GM21528 (cell line): ENCODE results near the gene TRMT6.

ENCODE experiments used
- ATAC-seq: cut with Tn5 transposase; IDR thresholded peaks from one replicate; pipeline ENCODE4 v1.9.1; 2021; ENCODE audit warnings: mild to moderate bottlenecking, moderate library complexity; ENCODE audit not compliant: unreplicated experiment, low FRiP score

Gene TRMT6, protein sequence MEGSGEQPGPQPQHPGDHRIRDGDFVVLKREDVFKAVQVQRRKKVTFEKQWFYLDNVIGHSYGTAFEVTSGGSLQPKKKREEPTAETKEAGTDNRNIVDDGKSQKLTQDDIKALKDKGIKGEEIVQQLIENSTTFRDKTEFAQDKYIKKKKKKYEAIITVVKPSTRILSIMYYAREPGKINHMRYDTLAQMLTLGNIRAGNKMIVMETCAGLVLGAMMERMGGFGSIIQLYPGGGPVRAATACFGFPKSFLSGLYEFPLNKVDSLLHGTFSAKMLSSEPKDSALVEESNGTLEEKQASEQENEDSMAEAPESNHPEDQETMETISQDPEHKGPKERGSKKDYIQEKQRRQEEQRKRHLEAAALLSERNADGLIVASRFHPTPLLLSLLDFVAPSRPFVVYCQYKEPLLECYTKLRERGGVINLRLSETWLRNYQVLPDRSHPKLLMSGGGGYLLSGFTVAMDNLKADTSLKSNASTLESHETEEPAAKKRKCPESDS

DNA sequence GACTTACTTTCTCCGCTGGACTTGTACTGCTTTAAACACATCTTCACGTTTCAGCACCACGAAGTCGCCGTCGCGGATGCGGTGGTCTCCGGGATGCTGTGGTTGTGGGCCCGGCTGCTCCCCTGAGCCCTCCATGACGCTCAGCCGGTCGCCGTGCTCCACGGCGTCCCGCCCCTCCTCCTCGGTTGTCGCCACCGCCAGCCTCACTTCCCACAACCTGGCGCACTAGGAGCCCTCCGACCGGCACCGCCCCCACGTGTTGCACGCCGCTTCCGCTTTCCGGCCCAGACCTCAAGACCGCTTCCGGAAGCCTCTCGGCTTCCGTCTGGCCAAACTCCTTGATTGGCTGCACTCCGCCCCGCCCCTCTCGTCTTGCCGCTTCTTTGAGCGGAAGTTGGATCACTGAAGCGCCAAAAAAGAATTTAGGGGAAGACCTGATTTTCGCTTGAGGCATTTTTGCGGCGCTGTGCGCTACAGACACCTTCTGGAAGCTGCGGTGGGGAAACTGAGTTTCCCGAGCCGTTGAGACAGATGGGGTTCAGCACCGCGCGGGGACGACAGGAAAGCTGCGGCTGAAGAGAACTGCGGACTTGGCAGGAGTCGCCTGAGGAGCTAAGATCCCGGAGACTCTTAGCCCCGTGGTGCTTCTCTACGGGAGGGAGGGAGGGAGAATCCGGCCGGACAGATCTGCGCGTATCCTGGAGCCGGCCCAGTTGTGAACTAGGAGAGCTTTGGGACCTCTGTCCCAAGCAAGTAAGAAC is at the start of gene TRMT6, which contains the start of gene MCM8:
Gene TRMT6 (minus strand): TSS at position 263 of the 761 bp plus-strand sequence. CDS start 128 bp downstream, at position 135.
Gene MCM8 (plus strand): TSS at position 382 of the 761 bp plus-strand sequence. CDS start 1,364 bp downstream, outside the sequence.
- peak; percentile 98 for ATAC-seq

DNA sequence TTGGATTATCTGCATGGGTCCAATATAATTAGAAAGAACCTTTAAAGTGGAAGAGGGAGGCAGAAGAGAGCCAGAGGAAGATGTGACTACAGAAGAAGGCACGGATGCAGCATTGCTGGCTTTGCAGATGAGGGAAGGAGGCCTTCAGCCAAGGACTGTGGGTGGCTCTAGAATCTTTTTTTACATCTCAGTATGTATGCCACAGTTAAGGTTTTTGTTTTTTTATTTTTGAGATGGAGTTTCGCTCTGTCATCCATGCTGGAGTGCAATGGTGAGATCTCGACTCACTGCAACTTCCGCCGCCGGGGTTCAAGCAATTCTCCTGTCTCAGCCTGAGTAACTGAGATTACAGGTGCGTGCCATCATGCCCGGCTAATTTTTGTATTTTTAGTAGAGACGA is 49.5 kb upstream of the TRMT6 start:
- no peak for ATAC-seq

DNA sequence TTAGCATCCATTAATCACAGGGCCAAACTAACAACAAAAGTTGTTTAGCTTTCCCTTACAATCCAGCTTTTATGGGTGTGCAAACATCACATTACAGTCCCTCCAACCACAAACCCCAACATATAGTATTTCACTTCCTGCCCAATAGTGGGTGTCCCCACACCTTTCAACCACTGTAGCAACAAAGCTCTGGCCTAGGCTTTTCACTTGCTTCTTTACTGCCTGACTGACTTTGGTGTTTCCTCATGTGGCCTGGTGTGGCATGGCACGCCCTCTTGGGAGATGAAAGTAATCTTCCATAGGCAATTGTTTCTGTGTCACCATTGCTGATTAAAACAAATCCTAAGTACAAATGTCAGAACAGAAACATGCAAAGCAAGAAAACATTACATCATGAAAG is 46.4 kb upstream of the TRMT6 start:
- peak; percentile 91 for ATAC-seq

DNA sequence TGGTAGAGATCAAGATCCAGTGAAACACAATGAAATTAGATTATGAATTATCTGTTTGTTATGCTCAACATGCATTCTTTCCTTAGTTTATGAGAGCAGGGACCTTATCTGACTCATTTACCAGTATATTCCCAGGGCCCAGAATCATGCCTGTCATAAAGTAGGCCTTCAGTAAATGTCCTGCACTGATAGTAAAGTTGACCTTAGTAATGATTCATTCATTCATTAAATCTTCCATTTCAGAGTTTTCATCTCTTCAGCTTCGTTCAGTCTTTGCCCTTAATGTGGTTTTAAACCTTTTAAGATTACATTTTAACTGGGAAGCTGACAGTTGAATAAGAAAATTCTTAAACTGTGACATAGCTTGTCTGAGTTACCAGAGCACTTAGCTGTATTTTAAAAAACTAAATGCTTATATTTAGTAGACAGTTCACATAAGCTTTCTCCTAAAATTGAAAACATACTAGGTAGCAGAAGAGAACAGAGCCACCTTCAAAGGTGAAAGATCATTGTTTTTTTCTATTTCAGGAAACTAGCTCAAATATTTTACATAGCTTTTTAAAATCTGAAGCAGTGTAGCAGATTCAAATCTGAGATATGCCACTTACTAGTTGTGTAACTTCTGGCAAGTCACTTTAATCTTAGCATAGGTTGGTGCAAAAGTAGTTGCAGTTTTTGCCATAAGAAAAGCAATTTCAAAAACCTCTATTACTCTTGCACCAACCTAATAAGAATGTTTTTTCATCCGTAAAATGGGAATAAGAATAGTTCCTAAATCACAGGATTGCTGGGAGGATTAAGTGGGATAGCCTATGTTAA is 41.5 kb upstream of the TRMT6 start:
- no peak for ATAC-seq

DNA sequence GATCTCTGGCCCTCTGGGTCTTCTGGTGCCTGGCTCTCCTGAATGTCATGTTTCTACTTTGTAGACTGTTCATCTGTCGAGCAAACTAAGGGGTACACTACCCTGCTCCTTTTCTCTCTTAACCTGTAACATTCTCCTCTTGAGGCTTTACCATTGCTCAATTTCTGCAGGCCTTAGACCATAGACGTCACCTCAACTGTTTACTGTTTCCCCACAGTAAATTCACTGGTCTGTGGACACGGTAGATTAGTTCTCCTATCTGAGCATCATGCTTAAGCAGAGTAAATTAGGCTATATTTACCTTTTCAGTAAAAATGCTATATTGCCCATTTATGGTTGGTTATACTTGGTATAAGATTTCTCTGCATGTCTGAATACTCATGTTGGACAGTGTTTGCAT is 40.6 kb upstream of the TRMT6 start:
- ATAC-seq, result no peak

DNA sequence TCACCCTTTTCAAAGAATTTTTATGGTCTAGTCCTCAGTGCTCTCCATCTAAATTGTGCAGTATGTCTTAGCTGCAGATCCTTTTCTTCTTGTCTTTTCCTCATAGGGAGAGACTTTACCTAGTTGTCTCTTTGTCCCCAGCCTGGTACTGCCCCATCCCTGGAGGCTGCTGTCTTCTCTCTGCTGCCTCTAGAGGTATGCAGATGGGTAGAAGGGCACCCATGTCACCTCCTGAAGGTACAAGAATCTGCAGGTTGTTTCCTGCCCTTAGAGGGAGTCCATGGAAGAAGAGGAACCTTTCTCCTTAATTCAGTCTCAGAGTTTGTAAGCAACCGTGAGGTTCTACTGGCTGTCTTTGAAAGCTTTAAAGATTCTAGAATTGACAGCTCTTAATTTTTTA is 39.2 kb upstream of the TRMT6 start:
- ATAC-seq, result no peak

DNA sequence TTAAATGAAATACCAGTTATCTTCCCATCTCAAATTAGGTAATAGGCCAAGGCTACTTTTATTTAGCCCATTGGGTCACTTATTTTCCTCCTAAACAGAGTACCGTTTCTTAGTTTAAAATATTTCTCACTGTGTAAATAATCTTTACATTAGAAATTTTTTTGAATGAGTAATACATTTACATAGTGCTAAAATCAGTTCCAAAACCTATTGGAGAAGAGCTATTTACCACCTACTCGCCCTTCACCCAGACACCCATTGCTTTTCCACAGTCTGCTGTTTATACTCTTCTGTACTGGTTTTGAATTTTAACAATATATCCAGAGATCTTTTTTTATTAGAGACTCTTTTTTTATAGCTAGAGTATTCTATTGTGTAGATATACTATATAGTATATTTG is 37.0 kb upstream of the TRMT6 start:
- no peak for ATAC-seq

DNA sequence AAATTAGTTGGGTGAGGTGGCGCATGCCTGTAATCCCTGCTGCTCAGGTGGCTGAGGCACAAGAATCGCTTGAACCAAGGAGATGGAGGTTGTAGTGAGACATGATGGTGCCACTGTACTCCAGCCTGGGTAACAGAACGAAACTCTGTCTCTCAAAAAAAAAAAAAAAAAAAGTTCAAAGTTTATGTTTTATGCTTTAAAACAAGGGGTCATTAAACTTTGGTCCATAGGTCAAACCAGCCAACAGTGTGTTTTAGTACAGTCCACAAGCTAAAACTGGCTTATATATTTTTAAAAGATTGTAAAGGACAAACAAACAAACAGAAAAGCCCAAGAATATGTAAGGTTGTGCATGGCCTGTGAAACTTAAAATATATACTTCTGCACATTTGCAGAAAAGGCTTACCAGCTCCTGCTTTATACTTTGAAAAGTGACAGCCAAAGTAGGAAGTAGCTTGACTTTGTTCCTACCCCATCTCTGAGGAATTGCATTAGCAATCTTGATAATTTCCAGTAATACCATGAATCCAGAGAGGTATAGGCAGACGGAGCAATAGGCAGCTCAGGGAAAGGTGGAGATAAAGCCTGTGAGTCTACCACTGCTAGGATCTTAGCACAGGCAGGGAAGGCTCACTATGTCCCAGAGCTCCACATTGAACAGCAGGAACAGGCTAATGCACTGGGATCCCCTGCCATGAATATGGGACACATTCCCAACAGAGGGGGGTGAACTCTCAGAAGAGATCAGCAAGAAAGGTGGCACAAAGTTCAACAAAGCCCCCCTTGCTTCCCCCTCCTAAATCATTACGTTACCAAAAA is 30.6 kb upstream of the TRMT6 start:
- no peak for ATAC-seq

DNA sequence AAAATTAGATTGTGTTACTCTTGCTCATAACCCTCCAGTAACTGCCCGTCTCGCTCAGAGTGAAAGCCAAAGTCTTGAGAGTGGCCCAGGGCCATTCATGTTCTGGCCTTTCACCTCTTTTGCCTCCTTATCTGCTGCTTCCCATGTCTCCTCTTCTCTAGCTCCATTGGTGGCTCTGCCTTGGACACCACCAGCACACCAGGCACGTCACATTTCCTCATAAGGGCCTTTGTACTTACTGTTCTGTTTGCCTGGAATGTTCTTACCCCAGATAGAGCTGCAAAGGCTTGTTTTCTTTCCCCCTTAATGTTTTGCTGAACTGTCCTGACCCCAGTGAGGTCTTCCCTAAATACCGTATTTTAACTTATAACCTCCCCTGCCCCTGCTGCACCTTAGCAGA is 29.5 kb upstream of the TRMT6 start:
- ATAC-seq, result no peak

DNA sequence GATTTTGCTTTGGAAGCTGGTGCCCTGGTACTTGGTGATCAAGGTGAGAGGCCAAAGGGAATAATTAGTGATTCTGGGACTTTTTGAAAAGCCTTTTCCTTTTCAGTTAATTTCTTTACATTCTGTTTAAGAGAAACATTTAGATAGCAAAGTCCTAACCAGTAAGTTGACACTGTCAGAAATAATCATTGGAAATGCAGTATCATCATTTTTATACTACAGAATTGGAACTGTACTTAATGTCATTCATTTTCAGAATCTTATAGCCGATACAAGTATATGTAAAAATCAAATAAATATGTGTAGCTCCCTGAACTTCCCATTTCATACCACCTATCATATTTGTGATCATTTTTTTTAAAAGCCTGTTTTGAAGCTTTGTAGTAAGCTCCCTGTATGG is 27.6 kb upstream of the TRMT6 start:
- ATAC-seq, result no peak

DNA sequence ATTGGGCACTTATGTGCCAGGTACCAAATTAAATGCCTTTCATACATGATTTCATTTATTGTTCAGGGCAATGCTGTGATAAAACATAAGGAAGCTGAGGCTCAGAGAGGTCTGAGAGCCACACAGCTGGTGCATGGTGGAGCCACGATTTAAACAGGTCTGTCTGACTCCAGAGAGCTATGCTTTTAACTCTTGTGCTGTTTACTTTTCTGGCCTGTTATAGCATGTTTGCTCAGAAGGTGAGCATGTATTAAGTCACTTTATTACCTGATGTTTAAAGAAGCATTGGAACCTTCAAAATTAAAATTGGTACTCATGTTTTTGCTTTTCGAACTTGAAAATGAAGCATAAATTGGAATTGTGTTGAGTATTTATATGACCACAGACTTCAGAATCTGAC is 26.9 kb upstream of the TRMT6 start:
- ATAC-seq, result no peak

DNA sequence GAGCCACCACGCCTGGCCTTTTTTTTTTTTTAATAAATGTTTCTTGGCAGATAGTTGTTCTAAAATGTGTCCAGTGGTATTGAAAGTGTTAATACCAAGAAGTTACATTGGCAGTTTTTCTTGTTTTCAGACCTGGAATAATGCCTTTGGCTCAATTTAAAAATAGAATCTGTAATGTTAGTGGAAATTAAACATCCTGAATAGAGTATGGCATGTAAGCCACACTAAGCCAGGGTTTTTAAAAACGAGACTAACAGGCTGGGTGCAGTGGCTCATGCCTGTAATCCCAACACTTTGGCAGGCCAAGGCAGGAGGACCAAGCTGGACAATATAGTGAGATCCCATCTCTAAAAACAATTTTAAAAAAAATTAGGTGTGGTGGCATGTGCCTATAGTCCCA is 25.4 kb upstream of the TRMT6 start:
- no peak for ATAC-seq

DNA sequence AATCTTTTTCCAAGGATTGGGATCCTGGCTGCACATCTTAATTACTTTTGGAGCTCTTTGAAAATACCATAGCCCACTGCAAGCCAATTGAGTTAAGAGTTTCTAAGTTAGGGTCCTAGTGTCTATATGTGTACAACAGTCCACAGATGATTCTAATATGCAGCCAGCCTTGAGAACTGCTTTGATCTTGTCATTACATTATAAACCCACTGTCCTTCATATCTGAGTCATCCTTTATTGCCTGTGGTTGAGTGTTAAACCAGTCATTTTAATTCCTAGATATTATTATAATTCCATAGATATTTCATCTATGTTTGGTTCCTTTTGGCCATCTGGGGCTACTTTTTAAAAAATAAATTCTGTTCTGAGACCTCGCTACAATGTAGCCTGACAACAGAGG is 24.2 kb upstream of the TRMT6 start:
- no peak for ATAC-seq

DNA sequence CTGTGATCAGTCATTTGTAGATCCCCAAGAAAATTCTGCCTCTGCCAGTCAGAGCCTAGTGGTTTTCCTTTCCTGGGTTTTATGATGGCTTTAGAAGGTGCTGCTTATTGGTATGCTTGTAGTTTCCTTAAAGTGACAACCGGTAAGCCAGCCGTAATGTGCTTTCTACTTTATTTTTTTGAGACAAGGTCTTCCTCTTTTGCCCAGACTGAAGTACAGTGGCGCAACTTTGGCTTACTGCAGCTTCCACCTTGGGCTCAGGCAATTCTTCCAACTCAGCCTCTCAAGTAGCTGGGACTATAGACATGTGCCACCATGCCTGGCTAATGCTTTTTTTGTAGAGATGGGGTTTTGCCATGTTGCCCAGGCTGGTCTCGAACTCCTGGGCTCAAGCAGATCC is 23.6 kb upstream of the TRMT6 start:
- ATAC-seq, result no peak

DNA sequence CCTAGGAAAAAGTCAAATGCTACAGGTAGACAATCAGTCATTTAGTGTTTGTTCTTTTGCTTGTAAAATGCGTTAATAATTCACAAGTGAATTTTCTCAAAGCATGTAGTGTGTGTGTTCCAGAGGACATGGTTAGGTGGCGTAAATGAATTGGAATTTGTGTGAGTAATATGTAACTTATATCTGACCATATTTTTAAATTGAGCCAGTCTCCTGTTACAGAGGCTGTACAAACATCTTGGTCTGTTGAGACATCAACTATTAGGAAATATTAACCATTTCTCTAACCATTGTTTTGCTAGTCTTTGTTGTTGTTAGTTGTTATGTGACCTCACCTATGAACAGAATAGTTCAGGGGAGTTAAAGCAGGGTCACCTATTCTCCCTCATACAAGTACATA is 22.8 kb upstream of the TRMT6 start:
- no peak for ATAC-seq

DNA sequence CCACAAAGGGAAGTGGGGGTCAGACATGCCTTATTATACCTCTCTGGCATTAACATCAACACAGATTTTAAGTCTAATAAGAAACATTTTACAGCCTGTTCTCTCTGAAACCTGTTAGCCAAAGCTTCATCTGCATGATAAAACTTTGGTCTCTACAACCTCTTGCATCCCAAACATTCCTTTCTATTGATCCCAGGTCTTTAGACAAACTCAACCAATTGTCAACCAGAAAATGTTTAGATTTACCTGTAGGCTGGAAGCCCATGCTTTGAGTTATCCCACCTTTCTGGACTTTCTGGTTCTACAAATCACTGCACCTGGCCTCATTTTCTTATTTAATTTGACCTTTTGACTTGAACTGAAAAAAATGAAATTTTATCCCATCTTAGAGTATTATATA is 20.9 kb upstream of the TRMT6 start:
- no peak for ATAC-seq

DNA sequence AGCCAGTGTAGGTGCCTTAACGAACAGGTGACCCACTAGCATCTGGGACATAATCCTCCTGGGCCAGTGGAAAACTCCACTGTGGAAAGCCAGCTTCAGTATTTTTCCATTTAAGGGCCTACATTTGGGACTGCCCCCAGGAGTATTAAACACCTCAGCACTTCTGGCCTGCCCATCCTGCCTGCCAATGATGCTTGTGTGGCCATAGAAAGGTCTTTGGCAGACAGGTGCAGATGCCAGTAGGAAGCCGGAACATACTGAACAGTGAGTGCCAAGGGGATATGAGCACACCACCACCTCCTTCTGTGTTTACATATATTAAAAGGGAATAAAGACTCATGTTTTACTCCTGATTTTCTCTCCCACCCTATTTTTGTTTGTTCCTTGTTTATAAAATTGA is 20.0 kb upstream of the TRMT6 start:
- no peak for ATAC-seq

DNA sequence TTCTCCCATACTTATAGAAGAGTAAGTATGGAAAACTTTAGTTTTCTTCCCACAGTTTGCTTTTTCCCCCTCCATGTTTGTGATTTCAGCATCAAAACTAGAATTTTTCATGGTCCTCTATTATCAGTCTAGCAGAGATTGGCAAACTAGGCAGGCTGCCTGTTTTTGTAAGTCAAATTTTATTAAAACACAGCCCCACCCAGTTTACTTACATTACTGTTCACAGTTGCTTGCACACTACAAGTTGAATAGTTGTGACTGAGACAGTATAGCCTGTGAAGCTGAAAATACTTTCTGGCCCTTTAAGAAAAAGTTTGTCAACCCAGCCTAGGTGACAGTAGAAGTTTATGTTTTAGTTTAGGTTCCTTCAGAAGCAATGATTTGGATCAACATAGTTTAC is 19.6 kb upstream of the TRMT6 start:
- no peak for ATAC-seq

DNA sequence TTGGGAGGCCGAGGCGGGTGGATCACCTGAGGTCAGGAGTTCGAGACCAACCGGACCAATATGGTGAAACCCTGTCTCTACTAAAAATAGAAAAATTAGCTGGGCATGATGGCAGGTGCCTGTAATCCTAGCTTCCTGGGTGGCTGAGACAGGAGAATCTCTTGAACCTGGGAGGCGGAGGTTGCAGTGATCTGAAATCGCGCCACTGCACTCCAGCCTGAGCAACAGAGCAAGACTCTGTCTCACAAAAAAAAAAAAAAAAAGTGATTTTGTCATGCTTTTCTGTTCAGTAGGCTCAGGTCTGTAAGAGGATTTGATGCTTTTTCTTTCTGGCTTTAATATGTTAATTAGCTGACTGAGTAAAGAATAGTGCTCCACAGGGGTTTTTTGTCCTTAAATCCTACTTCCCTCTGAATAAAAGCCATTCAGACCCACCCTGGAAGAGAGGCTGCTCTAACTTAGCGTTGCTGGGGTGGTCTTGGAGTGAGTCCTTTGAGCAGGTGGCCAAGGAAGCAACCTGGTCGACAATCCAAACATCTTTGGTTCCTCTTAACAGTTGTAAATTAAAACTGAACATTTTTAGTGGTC is 19.1 kb upstream of the TRMT6 start:
- ATAC-seq, result no peak

DNA sequence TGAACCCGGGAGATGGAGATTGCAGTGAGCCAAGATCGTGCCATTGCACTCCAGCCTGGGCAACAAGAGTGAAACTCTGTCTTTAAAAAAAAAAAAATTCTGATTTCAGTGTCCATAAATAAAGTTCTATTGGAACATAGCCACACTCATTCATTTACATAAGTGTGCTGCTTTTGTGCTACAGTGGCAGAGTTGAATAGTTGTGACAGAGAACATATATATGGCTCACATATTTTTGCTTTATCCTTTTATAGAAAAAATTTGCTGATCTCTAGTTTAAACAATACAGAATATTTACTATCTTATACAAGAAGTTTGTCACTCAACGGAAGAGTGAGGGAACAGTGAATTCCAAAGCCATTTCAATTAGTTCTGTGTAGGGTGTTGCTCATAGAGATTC is 18.1 kb upstream of the TRMT6 start:
- no peak for ATAC-seq
